HepG2 (cell line): ENCODE data around the gene B4GALT1. TPM values are rescaled to one million over a fixed set of nuclear protein-coding genes. Genes with fewer than 3 reads are reported as not detected.

Experiments used
- DMAP1 ChIP-seq: IDR thresholded peaks from 2 replicates; pipeline ENCODE4 v1.6.1; 2016
- ESRRA ChIP-seq: sonication (generic); formaldehyde crosslinking; IDR thresholded peaks from 2 replicates; pipeline ENCODE4 v1.5.1; 2020; ENCODE audit warnings: mild to moderate bottlenecking, low read depth, missing genetic modification reagents
- HMGXB4 ChIP-seq, 2 experiments: sonication (generic) in 1 of 2; formaldehyde crosslinking in 1 of 2; IDR thresholded peaks; 2 replicates each; pipeline versions ENCODE4 v1.4.0 to v1.6.1; 2018 to 2020; ENCODE audit warnings: missing genetic modification reagents in 2 of 2, borderline replicate concordance in 1 of 2, low read depth in 1 of 2, mild to moderate bottlenecking in 1 of 2, missing biosample characterization in 1 of 2
- MZF1 ChIP-seq: sonication (generic); formaldehyde crosslinking; IDR thresholded peaks from 2 replicates; pipeline ENCODE4 v1.8.1; 2023; ENCODE audit warnings: mild to moderate bottlenecking, missing genetic modification reagents, borderline replicate concordance
- SNAI1 ChIP-seq: sonication (generic); formaldehyde crosslinking; IDR thresholded peaks from 2 replicates; pipeline ENCODE4 v1.5.0; 2020; ENCODE audit warnings: mild to moderate bottlenecking, missing genetic modification reagents, borderline replicate concordance
- SP2 ChIP-seq: sonication (generic); formaldehyde crosslinking; IDR thresholded peaks from 2 replicates; pipeline ENCODE4 v1.5.1; 2020; ENCODE audit warnings: mild to moderate bottlenecking, missing genetic modification reagents
- ZNF513 ChIP-seq: sonication (generic); formaldehyde crosslinking; conservative IDR thresholded peaks from 2 replicates; pipeline ENCODE4 v1.5.0; 2020; ENCODE audit warnings: missing genetic modification reagents
- ZNF609 ChIP-seq: sonication (generic); formaldehyde crosslinking; IDR thresholded peaks from 2 replicates; pipeline ENCODE4 v1.4.0; 2020; ENCODE audit warnings: mild to moderate bottlenecking, missing genetic modification reagents, borderline replicate concordance
- ZNF841 ChIP-seq: sonication (generic); formaldehyde crosslinking; IDR thresholded peaks from 2 replicates; pipeline ENCODE4 v1.8.1; 2023; ENCODE audit warnings: missing genetic modification reagents, borderline replicate concordance
- ZSCAN21 ChIP-seq: sonication (generic); formaldehyde crosslinking; IDR thresholded peaks from 2 replicates; pipeline ENCODE4 v1.8.0; 2022; ENCODE audit warnings: mild to moderate bottlenecking, missing genetic modification reagents, moderate library complexity, borderline replicate concordance
- ZSCAN29 ChIP-seq: sonication (generic); formaldehyde crosslinking; conservative IDR thresholded peaks from 2 replicates; pipeline ENCODE4 v1.4.0; 2020; ENCODE audit warnings: mild to moderate bottlenecking, missing genetic modification reagents
- polyA plus RNA-seq, 8 experiments: library from polyadenylated mRNA; depleted of rRNA in 3 of 8; stranded (reverse) in 7 of 8; unstranded in 1 of 8; fragments of >200 nt; fragmentation: Illumina TruSeq in 4 of 8; extraction: Trizol in 4 of 8; gene quantifications; 2 replicates each; pipeline versions ENCODE4 v1.2.1 to v1.2.3, GENCODE V29; 2011 to 2016; ENCODE audit warnings: low read depth in 4 of 8, missing spikeins in 1 of 8, mixed read lengths in 1 of 8; ENCODE audit not compliant: insufficient read depth in 1 of 8
- total RNA-seq, 5 experiments: library from RNA; depleted of rRNA; stranded (reverse); fragments of >200 nt; fragmentation: Illumina TruSeq; extraction: Trizol; gene quantifications; 2 replicates each; pipeline ENCODE4 v1.2.3, GENCODE V29; 2016; ENCODE audit warnings: low read depth in 1 of 5
- TF ChIP-seq, protein P1 (sequence below): sonication (generic); formaldehyde crosslinking; IDR thresholded peaks from 2 replicates; pipeline ENCODE4 v1.5.1; 2020; ENCODE audit warnings: mild to moderate bottlenecking, missing genetic modification reagents, moderate library complexity
- TF ChIP-seq, protein P2 (sequence below): IDR thresholded peaks from 2 replicates; pipeline ENCODE4 v1.6.1; 2016; ENCODE audit warnings: mild to moderate bottlenecking, missing biosample characterization, missing genetic modification reagents

B4GALT1 gene
- total and polyA plus RNA-seq, 2 of the 13 experiments (the other 11 are each of a cell fraction or from before 2014, with no cell fraction given): 15.7 to 33.5 TPM

GRCh38 chr9:33166231-33167083 is 679 bp downstream of the B4GALT1 start (continued):
- TF ChIP-seq HMGXB4 (CRISPR knock-in tag; IDR thresholded peaks at IDR 0.05; ENCODE audit: borderline replicate concordance in 1 of 2, low read depth in 1 of 2) (peak in 1 of 2 experiments; percentile 64; a peak in 1 of 4 replicates), ZSCAN29 (CRISPR knock-in tag) (0 out of 2 replicates have a peak, but pooled peaks have one; percentile 38), ZNF609 (CRISPR knock-in tag) (0 out of 2 replicates have a peak, but pooled peaks have one; percentile 6), ZSCAN21 (CRISPR knock-in tag) (no peak), DMAP1 (0 out of 2 replicates have a peak, but pooled peaks have one; percentile 3), ZNF513 (CRISPR knock-in tag) (no peak), SP2 (CRISPR knock-in tag) (0 out of 2 replicates have a peak, but pooled peaks have one; percentile 33), SNAI1 (CRISPR knock-in tag) (0 out of 2 replicates have a peak, but pooled peaks have one; percentile 40), ESRRA (CRISPR knock-in tag) (peak; percentile 26; the same call in 1 of the 2 replicates), ZNF841 (0 out of 2 replicates have a peak, but pooled peaks have one; percentile 74), MZF1 (0 out of 2 replicates have a peak, but pooled peaks have one; percentile 49)
- TF ChIP-seq, protein P1, sequence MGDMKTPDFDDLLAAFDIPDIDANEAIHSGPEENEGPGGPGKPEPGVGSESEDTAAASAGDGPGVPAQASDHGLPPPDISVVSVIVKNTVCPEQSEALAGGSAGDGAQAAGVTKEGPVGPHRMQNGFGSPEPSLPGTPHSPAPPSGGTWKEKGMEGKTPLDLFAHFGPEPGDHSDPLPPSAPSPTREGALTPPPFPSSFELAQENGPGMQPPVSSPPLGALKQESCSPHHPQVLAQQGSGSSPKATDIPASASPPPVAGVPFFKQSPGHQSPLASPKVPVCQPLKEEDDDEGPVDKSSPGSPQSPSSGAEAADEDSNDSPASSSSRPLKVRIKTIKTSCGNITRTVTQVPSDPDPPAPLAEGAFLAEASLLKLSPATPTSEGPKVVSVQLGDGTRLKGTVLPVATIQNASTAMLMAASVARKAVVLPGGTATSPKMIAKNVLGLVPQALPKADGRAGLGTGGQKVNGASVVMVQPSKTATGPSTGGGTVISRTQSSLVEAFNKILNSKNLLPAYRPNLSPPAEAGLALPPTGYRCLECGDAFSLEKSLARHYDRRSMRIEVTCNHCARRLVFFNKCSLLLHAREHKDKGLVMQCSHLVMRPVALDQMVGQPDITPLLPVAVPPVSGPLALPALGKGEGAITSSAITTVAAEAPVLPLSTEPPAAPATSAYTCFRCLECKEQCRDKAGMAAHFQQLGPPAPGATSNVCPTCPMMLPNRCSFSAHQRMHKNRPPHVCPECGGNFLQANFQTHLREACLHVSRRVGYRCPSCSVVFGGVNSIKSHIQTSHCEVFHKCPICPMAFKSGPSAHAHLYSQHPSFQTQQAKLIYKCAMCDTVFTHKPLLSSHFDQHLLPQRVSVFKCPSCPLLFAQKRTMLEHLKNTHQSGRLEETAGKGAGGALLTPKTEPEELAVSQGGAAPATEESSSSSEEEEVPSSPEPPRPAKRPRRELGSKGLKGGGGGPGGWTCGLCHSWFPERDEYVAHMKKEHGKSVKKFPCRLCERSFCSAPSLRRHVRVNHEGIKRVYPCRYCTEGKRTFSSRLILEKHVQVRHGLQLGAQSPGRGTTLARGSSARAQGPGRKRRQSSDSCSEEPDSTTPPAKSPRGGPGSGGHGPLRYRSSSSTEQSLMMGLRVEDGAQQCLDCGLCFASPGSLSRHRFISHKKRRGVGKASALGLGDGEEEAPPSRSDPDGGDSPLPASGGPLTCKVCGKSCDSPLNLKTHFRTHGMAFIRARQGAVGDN (CRISPR knock-in tag): peak; percentile 4; the same call in 1 of the 2 replicates
- TF ChIP-seq, protein P2, sequence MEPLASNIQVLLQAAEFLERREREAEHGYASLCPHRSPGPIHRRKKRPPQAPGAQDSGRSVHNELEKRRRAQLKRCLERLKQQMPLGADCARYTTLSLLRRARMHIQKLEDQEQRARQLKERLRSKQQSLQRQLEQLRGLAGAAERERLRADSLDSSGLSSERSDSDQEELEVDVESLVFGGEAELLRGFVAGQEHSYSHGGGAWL (CRISPR knock-in tag): no peak
